Erythroblast (primary cell): ENCODE results near the gene PRRX2.

ENCODE experiments used
- GATA1 ChIP-seq: IDR thresholded peaks from 2 replicates; pipeline ENCODE4 v1.6.1; 2011; ENCODE audit warnings: low read depth, mild to moderate bottlenecking, control low read depth, low read length, moderate library complexity
- POLR2A ChIP-seq: IDR thresholded peaks from 2 replicates; pipeline ENCODE4 v1.6.1; 2011; ENCODE audit warnings: mild to moderate bottlenecking, low read length

GRCh38 chr9:129639756-129640085, 25.7 kb upstream of the PRRX2 start:
- TF ChIP-seq POLR2A (no peak), GATA1 (no peak)
